Stomach (tissue), 9 donors: ENCODE results near the gene MAMDC2. TPM values are rescaled to one million over a fixed set of nuclear protein-coding genes. Genes with fewer than 3 reads are reported as not detected.

Experiments
- DNase-seq, 2 donors: peaks; one replicate each; pipeline versions ENCODE4 v3.0.0 to v3.0.0-alpha.2; 2013 to 2019
- H3K27ac ChIP-seq, 5 donors: fragments of 200-600 bp in 4 of 5; sonication (generic) in 4 of 5; one replicate each; pipeline ENCODE4 v1.5.1; 2013 to 2019; ENCODE audit warnings: mild to moderate bottlenecking in 1 of 5, moderate library complexity in 1 of 5
- H3K27me3 ChIP-seq, 3 donors: fragments of 200-600 bp; sonication (generic); one replicate each; pipeline ENCODE4 v1.5.1; 2017 to 2019; ENCODE audit warnings: mixed run types in 1 of 3
- H3K36me3 ChIP-seq, 4 donors: fragments of 200-600 bp; sonication (generic); 1 replicate in 3 of 4; 2 replicates in 1 of 4; pipeline ENCODE4 v1.5.1; 2016 to 2019
- H3K4me1 ChIP-seq, 4 donors: fragments of 200-600 bp; sonication (generic); one replicate each; pipeline ENCODE4 v1.5.1; 2016 to 2019
- H3K4me3 ChIP-seq, 4 donors: fragments of 200-600 bp; sonication (generic) in 3 of 4; one replicate each; pipeline ENCODE4 v1.5.1; 2016 to 2019; ENCODE audit warnings: mild to moderate bottlenecking in 1 of 4
- H3K9me3 ChIP-seq, 4 donors: fragments of 200-600 bp; sonication (generic); one replicate each; pipeline ENCODE4 v1.5.1; 2016 to 2019
- CTCF ChIP-seq, 7 experiments: fragments of 450-650 bp in 4 of 7; fragments of 200-600 bp in 3 of 7; sonication (generic) in 3 of 7; IDR thresholded peaks; one replicate each; pipeline ENCODE4 v1.5.1; 2016 to 2019; ENCODE audit warnings: antibody characterized with exemption in 7 of 7, control low read depth in 2 of 7, mild to moderate bottlenecking in 1 of 7
- EP300 ChIP-seq: sonication (generic); formaldehyde crosslinking; IDR thresholded peaks from one replicate; pipeline ENCODE4 v1.6.1; 2017; ENCODE audit warnings: antibody characterized with exemption
- POLR2A ChIP-seq, 4 donors: fragments of 450-650 bp; IDR thresholded peaks; one replicate each; pipeline ENCODE4 v1.6.1; 2016; ENCODE audit warnings: antibody characterized with exemption in 4 of 4, control low read depth in 2 of 4, mild to moderate bottlenecking in 1 of 4, moderate library complexity in 1 of 4
- POLR2AphosphoS5 ChIP-seq, 3 donors: sonication (generic); formaldehyde crosslinking; IDR thresholded peaks; one replicate each; pipeline ENCODE4 v1.6.1; 2016; ENCODE audit warnings: antibody characterized with exemption in 3 of 3
- WGBS, 5 donors: extraction: QIAGEN DNeasy Blood & Tissue Kit in 3 of 5; methylation state at CpG; one replicate each; pipeline versions ENCODE4 v1.1.5 to v1.1.7; 2013 to 2018; 5-methylcytosine and 5-hydroxymethylcytosine counted together
- intact Hi-C: fragments of 100-400 bp; cut with DNase I; formaldehyde crosslinking; loops from one replicate; pipeline ENCODE4 v1.15.1; 2023; ENCODE audit warnings: low total_unique reads
- polyA plus RNA-seq, 3 donors: library from polyadenylated mRNA; stranded (reverse); fragments of 200-250 nt; gene quantifications; one replicate each; pipeline ENCODE4 v1.2.3, GENCODE V29; 2013
- total RNA-seq, 5 donors: library from RNA; depleted of rRNA; stranded (reverse); fragments of >200 nt; gene quantifications; one replicate each; pipeline versions ENCODE4 v1.1.0 to v1.2.3, GENCODE V29; 2014 to 2016
- donor health status: healthy with polysubstance abuse.
- donor health status: Bipolar disorder and iron deficiency.
- donor health status: healthy.

The MAMDC2 gene
- total and polyA plus RNA-seq, 8 donors: 7.0 to 91.4 (median 22.0) TPM

GRCh38 chr9:70169222-70169621 lies 125.6 kb downstream of the MAMDC2 start:
- intact Hi-C loops: no loop called here
- Histone ChIP-seq H3K27ac (no peak overlapping the region), H3K9me3 (no peaks in the 10 kb centered on the region), H3K4me1 (no peaks in the 10 kb centered on the region), H3K36me3 (peaks cover 0 to 40% (median 31%) of the 10 kb centered on the region in 4 donors), H3K4me3 (no peak overlapping the region), H3K27me3 (no peaks in the 10 kb centered on the region)
- no peak for DNase-seq
- TF ChIP-seq POLR2A (IDR thresholded peaks at IDR 0.05): no peak
- TF ChIP-seq POLR2AphosphoS5 (IDR thresholded peaks at IDR 0.05): no peak
- no peak for TF ChIP-seq CTCF (IDR thresholded peaks at IDR 0.05)
- no peak for TF ChIP-seq EP300
- 69 to 77% (median 72%) methylated on average over 3 of the region's 3 CpGs for WGBS, 5 donors

GRCh38 chr9:70170151-70170790 lies 126.6 kb downstream of the MAMDC2 start:
- H3K27ac ChIP-seq: no peak overlapping the region
- intact Hi-C loops: no loop called here
- 75 to 81% (median 77%) methylated on average over 7 of the region's 7 CpGs for WGBS, 5 donors
- H3K27me3 ChIP-seq: no peaks in the 10 kb centered on the region
- no peak for DNase-seq
- TF ChIP-seq POLR2A (IDR thresholded peaks at IDR 0.05) (no peak), EP300 (no peak), CTCF (IDR thresholded peaks at IDR 0.05) (no peak), POLR2AphosphoS5 (IDR thresholded peaks at IDR 0.05) (no peak)
- H3K4me3 ChIP-seq: no peak overlapping the region
- H3K36me3 ChIP-seq: peaks cover 0 to 45% (median 33%) of the 10 kb centered on the region in 4 donors
- H3K4me1 ChIP-seq: no peaks in the 10 kb centered on the region
- H3K9me3 ChIP-seq: no peaks in the 10 kb centered on the region

- H3K4me3 ChIP-seq: no peak overlapping the region
- no peaks in the 10 kb centered on the region for H3K9me3 ChIP-seq
- DNase-seq: no peak
- no peaks in the 10 kb centered on the region for H3K27me3 ChIP-seq
- 85 to 92% (median 88%) methylated on average over 1 of the region's 1 CpG for WGBS, 5 donors
- no peak overlapping the region for H3K27ac ChIP-seq
- peaks cover 0 to 59% (median 40%) of the 10 kb centered on the region in 4 donors for H3K36me3 ChIP-seq
- H3K4me1 ChIP-seq: no peaks in the 10 kb centered on the region
- intact Hi-C loops: no loop called here
- TF ChIP-seq EP300 (no peak), CTCF (IDR thresholded peaks at IDR 0.05) (no peak), POLR2A (IDR thresholded peaks at IDR 0.05) (no peak), POLR2AphosphoS5 (IDR thresholded peaks at IDR 0.05) (no peak)
Observed at GRCh38 chr9:70172532-70172931, 128.9 kb downstream of the MAMDC2 start.

GRCh38 chr9:70177121-70177520 lies 133.5 kb downstream of the MAMDC2 start:
- intact Hi-C loops: no loop called here
- peaks cover 0 to 45% (median 25%) of the 10 kb centered on the region in 4 donors for H3K36me3 ChIP-seq
- H3K4me3 ChIP-seq: no peak overlapping the region
- no peak for TF ChIP-seq POLR2A (IDR thresholded peaks at IDR 0.05)
- no peak for TF ChIP-seq EP300
- TF ChIP-seq POLR2AphosphoS5 (IDR thresholded peaks at IDR 0.05): no peak
- H3K9me3 ChIP-seq: peaks cover 0 to 15% (median 6%) of the 10 kb centered on the region in 4 donors
- peak overlapping the region in 1 of 5 donors; percentile 2 for H3K27ac ChIP-seq
- 94 to 100% (median 97%) methylated on average over 1 of the region's 1 CpG for WGBS, 5 donors
- H3K27me3 ChIP-seq: no peaks in the 10 kb centered on the region
- no peaks in the 10 kb centered on the region for H3K4me1 ChIP-seq
- no peak for DNase-seq

- intact Hi-C loops: no loop called here
- Histone ChIP-seq H3K9me3 (peaks cover 0 to 2% (median 0%) of the 10 kb centered on the region in 4 donors), H3K27me3 (no peaks in the 10 kb centered on the region), H3K36me3 (peaks cover 0 to 29% (median 16%) of the 10 kb centered on the region in 4 donors), H3K4me3 (no peak overlapping the region), H3K27ac (no peak overlapping the region), H3K4me1 (no peaks in the 10 kb centered on the region)
- 73 to 89% (median 75%) methylated on average over 2 of the region's 2 CpGs for WGBS, 5 donors
- TF ChIP-seq EP300: no peak
- TF ChIP-seq POLR2A (IDR thresholded peaks at IDR 0.05): no peak
- no peak for TF ChIP-seq POLR2AphosphoS5 (IDR thresholded peaks at IDR 0.05)
- no peak for TF ChIP-seq CTCF (IDR thresholded peaks at IDR 0.05)
- DNase-seq: no peak
Observed at GRCh38 chr9:70192707-70193106, 149.1 kb downstream of the MAMDC2 start.
